Loucy (cell line): ENCODE data around the gene TMEM14A.

Experiments used
- H2AFZ ChIP-seq: fragments of 200-600 bp; sonication (generic); 2 replicates; pipeline ENCODE4 v1.6.0; 2016; ENCODE audit warnings: antibody characterized with exemption, mild to moderate bottlenecking, low read length, moderate library complexity
- H3F3A ChIP-seq: fragments of 200-600 bp; 2 replicates; pipeline ENCODE4 v1.6.0; 2016; ENCODE audit warnings: antibody characterized with exemption, low read depth, mild to moderate bottlenecking
- H3K27me3 ChIP-seq: fragments of 200-600 bp; sonication (generic); 2 replicates; pipeline ENCODE4 v1.6.1; 2014; ENCODE audit warnings: low read length, mild to moderate bottlenecking; ENCODE audit not compliant: insufficient read depth, poor library complexity, severe bottlenecking
- H3K36me3 ChIP-seq: fragments of 200-600 bp; sonication (generic); 2 replicates; pipeline ENCODE4 v1.6.1; 2016; ENCODE audit warnings: low read length; ENCODE audit not compliant: insufficient read depth
- H3K4me1 ChIP-seq: fragments of 200-600 bp; sonication (generic); 2 replicates; pipeline ENCODE4 v1.5.1; 2014; ENCODE audit warnings: low read length, mild to moderate bottlenecking; ENCODE audit not compliant: insufficient read depth, poor library complexity, severe bottlenecking
- H3K4me2 ChIP-seq: fragments of 200-600 bp; sonication (generic); 2 replicates; pipeline ENCODE4 v1.6.0; 2014; ENCODE audit warnings: antibody characterized with exemption, low read length, low read depth, mild to moderate bottlenecking; ENCODE audit not compliant: poor library complexity, severe bottlenecking
- H3K4me3 ChIP-seq: fragments of 200-600 bp; sonication (generic); 2 replicates; pipeline ENCODE4 v1.5.1; 2014; ENCODE audit warnings: low read length, mild to moderate bottlenecking, mixed read lengths; ENCODE audit not compliant: poor library complexity, severe bottlenecking
- H3K79me2 ChIP-seq: fragments of 200-600 bp; sonication (generic); 2 replicates; pipeline ENCODE4 v1.6.1; 2014; ENCODE audit warnings: low read length; ENCODE audit not compliant: insufficient read depth
- H3K9ac ChIP-seq: fragments of 200-600 bp; sonication (generic); 2 replicates; pipeline ENCODE4 v1.6.0; 2014; ENCODE audit warnings: mild to moderate bottlenecking, low read depth, low read length, moderate library complexity; ENCODE audit not compliant: poor library complexity, severe bottlenecking
- H3K9me2 ChIP-seq: fragments of 200-600 bp; sonication (generic); replicated peaks from 2 replicates; pipeline ENCODE4 v1.6.1; 2016; ENCODE audit warnings: low read depth, low read length, mixed read lengths
- H3K9me3 ChIP-seq: fragments of 200-600 bp; sonication (generic); 2 replicates; pipeline ENCODE4 v1.6.1; 2014; ENCODE audit warnings: mild to moderate bottlenecking, antibody characterized with exemption, low read length, low read depth; ENCODE audit not compliant: insufficient read depth
- H4K20me1 ChIP-seq: fragments of 200-600 bp; sonication (generic); 2 replicates; pipeline ENCODE4 v1.6.0; 2014; ENCODE audit warnings: antibody characterized with exemption, low read length, mild to moderate bottlenecking; ENCODE audit not compliant: insufficient read depth, poor library complexity, severe bottlenecking
- EZH2phosphoT487 ChIP-seq: fragments of 200-600 bp; IDR thresholded peaks from 2 replicates; pipeline ENCODE4 v1.6.1; 2018; ENCODE audit warnings: antibody characterized with exemption, mild to moderate bottlenecking, moderate library complexity, borderline replicate concordance
- TF ChIP-seq, protein P1 (sequence below): fragments of 200-600 bp; sonication (generic); conservative IDR thresholded peaks from 2 replicates; pipeline ENCODE4 v1.5.1; 2014; ENCODE audit warnings: mild to moderate bottlenecking, antibody characterized with exemption, low read length

TMEM14A gene

DNA sequence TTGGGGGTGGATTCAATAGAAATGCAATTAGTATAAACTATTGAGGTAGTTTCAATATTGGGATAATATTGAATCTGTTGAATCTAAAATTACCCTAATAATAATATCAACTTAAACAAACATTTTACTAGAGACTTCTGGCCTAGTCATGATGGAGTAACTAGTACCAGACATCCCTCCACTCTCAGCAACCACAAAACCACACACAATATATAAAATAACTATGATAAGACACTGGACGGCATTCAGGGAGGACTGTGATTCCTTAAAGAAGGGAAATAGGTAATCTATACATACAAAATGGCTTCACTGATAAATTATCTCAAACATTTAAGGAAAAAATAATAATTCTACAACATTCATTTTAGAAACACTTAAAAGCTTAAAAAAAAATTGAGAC is 38.9 kb upstream of the TMEM14A start:
- H3K9ac ChIP-seq: no peak overlapping the region
- 0 out of 2 replicates have a peak, but pooled peaks cover 5% of the 10 kb centered on the region for H3F3A ChIP-seq
- H4K20me1 ChIP-seq: no peaks in the 10 kb centered on the region
- H3K4me3 ChIP-seq: no peak overlapping the region
- TF ChIP-seq, protein P1, sequence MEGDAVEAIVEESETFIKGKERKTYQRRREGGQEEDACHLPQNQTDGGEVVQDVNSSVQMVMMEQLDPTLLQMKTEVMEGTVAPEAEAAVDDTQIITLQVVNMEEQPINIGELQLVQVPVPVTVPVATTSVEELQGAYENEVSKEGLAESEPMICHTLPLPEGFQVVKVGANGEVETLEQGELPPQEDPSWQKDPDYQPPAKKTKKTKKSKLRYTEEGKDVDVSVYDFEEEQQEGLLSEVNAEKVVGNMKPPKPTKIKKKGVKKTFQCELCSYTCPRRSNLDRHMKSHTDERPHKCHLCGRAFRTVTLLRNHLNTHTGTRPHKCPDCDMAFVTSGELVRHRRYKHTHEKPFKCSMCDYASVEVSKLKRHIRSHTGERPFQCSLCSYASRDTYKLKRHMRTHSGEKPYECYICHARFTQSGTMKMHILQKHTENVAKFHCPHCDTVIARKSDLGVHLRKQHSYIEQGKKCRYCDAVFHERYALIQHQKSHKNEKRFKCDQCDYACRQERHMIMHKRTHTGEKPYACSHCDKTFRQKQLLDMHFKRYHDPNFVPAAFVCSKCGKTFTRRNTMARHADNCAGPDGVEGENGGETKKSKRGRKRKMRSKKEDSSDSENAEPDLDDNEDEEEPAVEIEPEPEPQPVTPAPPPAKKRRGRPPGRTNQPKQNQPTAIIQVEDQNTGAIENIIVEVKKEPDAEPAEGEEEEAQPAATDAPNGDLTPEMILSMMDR: no peak
- TF ChIP-seq EZH2phosphoT487: no peak
- H3K27me3 ChIP-seq: no peaks in the 10 kb centered on the region
- no peak overlapping the region for H2AFZ ChIP-seq
- no peaks in the 10 kb centered on the region for H3K79me2 ChIP-seq
- peaks cover 14% of the 10 kb centered on the region for H3K4me1 ChIP-seq
- no peak overlapping the region for H3K4me2 ChIP-seq
- no peaks in the 10 kb centered on the region for H3K36me3 ChIP-seq
- no peaks in the 10 kb centered on the region for H3K9me2 ChIP-seq
- H3K9me3 ChIP-seq: no peaks in the 10 kb centered on the region

DNA sequence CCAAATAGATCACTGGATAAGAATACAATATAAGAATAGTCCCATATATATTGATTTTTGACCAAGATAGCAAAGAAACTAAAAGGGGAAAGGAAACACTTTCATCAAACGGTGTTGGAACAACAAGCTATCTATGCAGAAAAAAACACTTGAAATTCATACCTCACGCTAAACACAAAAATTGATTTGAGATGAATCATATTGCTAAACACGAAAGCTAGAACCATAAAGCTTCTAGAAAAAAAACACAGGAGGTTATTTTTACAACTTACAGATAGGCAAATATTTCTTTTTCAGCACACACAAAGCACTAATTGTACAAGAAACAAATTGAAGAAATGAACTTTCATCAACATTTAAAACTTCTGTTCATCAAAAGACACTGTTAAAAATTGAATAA is 36.7 kb upstream of the TMEM14A start:
- Histone ChIP-seq H3K9ac (no peak overlapping the region), H3K4me3 (no peak overlapping the region), H3K4me2 (no peak overlapping the region), H3K27me3 (no peaks in the 10 kb centered on the region), H4K20me1 (no peaks in the 10 kb centered on the region), H3K4me1 (peaks cover 14% of the 10 kb centered on the region), H3K36me3 (no peaks in the 10 kb centered on the region), H2AFZ (no peak overlapping the region), H3F3A (no peaks in the 10 kb centered on the region), H3K9me3 (no peaks in the 10 kb centered on the region), H3K9me2 (no peaks in the 10 kb centered on the region), H3K79me2 (no peaks in the 10 kb centered on the region)
- TF ChIP-seq, protein P1: no peak

DNA sequence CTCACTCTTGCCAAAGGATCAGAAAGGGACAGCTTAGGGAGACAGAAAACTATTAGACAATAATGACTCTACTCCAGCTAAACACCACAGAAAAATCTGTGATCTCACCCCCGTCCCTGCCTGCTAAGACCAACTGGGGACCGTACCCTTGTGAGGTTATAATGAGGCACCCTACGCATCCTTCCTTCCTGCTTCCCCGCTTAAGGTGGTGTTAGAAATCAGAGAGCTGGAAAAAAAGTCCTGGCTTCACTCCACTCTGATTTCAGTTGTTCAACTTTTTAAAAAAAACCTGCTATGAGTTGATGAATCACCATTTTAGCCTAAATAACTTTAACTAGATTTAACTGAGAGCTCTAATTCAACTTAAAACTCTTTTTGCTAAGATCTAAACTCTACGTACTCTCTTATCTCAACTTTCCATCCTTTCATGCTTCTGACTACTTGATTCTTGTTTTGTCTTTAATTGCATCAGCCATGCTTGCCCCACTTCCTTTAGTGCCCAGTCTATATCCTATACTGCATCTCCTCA is 35.8 kb upstream of the TMEM14A start:
- Histone ChIP-seq H3K4me3 (no peak overlapping the region), H3K36me3 (no peaks in the 10 kb centered on the region), H3K9me2 (no peaks in the 10 kb centered on the region), H3K4me1 (peaks cover 14% of the 10 kb centered on the region), H2AFZ (peak overlapping the region; percentile 16; the same call in 1 of the 2 replicates), H4K20me1 (no peaks in the 10 kb centered on the region), H3K79me2 (no peaks in the 10 kb centered on the region), H3K27me3 (no peaks in the 10 kb centered on the region), H3F3A (no peaks in the 10 kb centered on the region), H3K9ac (no peak overlapping the region), H3K4me2 (peak overlapping the region; percentile 37), H3K9me3 (no peaks in the 10 kb centered on the region)
- TF ChIP-seq EZH2phosphoT487: no peak
- TF ChIP-seq, protein P1: no peak
